AG08396 (cell line): Measurements from ENCODE around the gene TCN1.
"Not testable (repeated sequence)": the region's sequence is repeated elsewhere in the genome, so short reads cannot be mapped to it uniquely, and the experiment has no call there.

Experiments
- DNase-seq: peaks from one replicate; pipeline ENCODE4 v3.0.0; 2012; ENCODE audit warnings: low spot score, mixed read lengths

The TCN1 gene

GRCh38 chr11:59857439-59858434 lies 8.6 kb downstream of the TCN1 start:
- DNase-seq, result no peak

DNA sequence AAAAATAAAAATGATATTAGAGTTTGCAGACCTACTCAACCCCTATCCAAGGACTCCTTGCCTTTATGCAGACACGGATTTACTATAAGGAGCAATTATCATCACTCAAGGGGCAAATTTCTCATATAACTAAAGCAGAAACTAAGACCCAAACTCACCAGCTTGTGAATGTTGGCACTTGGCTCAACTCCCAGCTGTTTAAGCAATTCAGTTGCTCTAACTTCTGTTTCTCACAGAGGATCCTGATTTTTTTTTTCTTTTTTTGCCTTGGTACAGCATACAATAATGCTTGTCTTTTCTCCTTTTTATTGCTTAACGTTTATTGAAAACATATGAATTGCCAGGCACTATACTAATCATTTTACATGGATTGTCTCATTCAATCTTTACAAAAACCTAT lies 11.4 kb downstream of the TCN1 start:
- DNase-seq, result no peak

DNA sequence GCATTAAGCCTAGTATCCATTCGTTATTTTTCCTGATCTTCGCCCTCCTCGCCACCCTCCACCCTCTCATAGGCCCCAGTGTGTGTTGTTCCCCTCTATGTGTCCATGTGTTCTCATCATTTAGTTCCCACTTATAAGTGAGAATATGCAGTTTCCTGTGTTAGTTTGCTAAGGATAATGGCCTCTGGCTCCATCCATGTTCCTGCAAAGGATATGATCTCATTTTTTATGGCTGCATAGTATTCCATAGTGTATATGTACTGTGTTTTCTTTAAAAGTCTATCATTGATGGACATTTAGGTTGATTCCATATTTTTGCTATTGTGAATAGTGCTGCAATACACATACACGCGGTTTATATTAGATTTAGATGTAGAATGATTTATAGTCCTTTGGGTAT lies 14.9 kb downstream of the TCN1 start:
- not testable (repeated sequence) for DNase-seq

DNA sequence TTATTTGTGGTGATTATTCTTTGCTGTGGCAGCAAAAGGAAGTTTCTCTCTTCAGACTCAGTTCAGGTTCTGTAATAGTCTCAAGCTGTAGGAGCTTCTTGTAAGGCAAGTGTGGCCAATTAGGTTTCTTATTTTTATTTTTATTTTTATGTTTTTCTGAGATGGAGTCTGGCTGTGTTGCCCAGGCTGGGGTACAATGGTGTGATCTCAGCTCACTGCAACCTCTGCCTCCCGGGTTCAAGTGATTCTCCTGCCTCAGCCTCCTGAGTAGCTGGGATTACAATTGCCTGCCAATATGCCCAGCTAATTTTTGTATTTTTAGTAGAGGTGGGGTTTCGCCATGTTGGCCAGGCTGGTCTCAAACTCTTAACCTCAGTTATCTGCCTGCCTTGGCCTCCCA lies 16.7 kb downstream of the TCN1 start:
- DNase-seq, result not testable (repeated sequence)

DNA sequence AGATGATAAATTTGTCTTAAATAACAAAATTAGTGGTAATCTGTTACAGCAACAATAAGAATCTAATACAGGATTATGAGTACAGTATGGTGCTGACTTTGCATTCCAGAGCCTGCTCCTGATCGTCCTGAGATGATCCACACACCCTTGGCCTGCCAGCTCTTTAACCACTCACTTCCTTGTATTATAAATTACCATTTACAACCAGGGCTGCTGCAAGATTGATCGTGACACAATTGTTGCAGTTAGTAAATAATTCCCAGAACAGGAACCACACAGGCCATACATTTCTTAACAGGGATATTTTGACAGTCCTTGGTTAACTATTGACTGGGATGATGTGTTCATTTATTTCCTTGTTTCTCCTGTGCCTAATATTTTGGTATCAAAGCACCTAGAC lies 17.2 kb downstream of the TCN1 start:
- DNase-seq, result no peak

DNA sequence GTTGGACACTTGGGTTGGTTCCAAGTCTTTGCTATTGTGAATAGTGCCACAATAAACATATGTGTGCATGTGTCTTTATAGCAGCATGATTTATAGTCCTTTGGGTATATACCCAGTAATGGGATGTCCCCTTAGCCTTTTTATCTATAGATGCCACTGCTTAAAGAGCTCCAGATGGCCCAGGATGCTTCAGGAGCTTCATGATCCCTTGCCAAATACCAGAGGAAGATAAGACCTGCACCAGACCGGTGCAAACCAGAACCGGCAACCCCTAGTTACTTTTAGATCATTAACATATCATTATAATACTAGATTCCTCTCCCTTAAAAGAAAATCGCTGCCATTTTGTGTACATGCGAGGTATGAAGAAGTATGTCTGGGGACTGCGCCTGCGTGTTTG lies 17.8 kb downstream of the TCN1 start:
- DNase-seq, result not testable (repeated sequence)

GRCh38 chr11:59847626-59848025 lies 18.7 kb downstream of the TCN1 start:
- no peak for DNase-seq

GRCh38 chr11:59846556-59846955 lies 19.7 kb downstream of the TCN1 start:
- no peak for DNase-seq

GRCh38 chr11:59845399-59845798 lies 20.9 kb downstream of the TCN1 start, which contains the start of gene CBLIF:
CBLIF (minus strand) TSS chr11:59845499; CDS start chr11:59845453, 46 bp downstream.
- DNase-seq, result no peak

- DNase-seq, result no peak
Observed at GRCh38 chr11:59842316-59842715, 24.0 kb downstream of the TCN1 start.

GRCh38 chr11:59841514-59841913 lies 24.8 kb downstream of the TCN1 start:
- no peak for DNase-seq

- DNase-seq, result no peak
Observed at GRCh38 chr11:59839615-59840014, 26.7 kb downstream of the TCN1 start.

GRCh38 chr11:59833602-59834001 lies 32.7 kb downstream of the TCN1 start:
- DNase-seq, result no peak

DNA sequence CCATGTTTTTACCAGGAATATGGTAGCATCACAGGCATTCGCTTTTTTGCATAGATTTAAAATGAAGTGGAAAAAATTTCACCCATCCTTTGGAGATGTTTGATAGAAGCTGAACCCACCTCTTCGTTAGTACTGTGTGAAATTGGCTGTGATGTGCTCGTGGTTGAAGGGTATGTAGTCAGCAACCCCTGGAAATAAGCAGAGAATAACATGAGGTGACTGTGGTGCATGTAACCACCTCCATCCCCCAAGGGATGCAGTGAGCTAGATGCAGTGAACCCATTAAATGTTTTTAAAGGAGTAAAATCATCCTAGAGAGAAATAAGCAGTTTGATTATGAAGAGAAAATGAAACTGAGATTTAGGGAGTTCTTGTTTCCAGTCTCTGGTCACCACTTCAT lies 36.9 kb downstream of the TCN1 start:
- no peak for DNase-seq

DNA sequence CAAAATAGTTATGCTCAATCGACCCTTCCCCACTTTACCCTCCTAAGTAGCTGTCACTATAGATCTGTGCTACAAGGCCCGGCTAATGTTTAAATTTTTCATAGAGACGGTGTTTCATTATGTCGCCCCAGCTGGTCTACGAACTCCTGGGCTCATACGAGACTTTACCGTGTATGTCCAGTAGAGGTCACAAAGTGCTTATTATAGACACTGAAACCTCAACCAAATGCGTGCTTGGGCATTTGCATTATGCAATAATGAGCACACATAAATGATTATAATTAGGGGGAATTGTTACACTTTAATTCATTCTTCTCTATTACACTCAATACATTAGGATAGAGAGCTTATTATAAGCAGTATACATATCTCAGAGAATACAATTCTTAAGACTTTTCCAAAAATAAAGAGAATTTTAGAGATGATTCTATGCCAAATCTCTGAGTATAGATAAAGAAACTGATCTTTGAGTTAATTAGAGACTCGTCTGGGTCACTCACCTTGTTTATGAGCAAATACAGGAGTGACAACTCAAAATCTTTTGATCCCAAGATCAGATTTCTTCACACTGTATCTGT lies 43.2 kb downstream of the TCN1 start:
- peak; percentile 47 for DNase-seq

GRCh38 chr11:59818572-59818971 lies 47.7 kb downstream of the TCN1 start:
- no peak for DNase-seq

GRCh38 chr11:59816434-59816833 lies 49.9 kb downstream of the TCN1 start:
- DNase-seq, result not testable (repeated sequence)

DNA sequence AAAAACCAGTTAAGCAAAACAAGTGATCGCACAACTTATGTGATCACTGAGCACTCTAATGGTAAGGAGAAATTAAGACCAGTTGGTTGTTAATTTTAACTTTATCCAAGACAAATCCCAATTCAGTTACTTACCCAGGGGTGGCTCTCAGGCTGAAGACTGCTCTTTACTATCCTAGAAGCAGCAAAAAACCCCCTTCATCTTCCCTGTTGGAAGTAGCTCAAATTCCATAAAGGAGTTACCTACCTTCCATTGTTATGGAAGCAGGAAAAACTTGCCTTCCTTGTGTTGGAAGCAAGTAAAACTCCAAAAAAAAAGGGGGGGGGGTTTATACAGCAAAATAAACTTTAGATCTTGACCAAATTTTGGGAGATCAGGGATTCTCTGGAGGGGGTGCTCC lies 50.5 kb downstream of the TCN1 start:
- DNase-seq, result no peak

- DNase-seq, result no peak
Observed at GRCh38 chr11:59814021-59814420, 52.3 kb downstream of the TCN1 start.

DNA sequence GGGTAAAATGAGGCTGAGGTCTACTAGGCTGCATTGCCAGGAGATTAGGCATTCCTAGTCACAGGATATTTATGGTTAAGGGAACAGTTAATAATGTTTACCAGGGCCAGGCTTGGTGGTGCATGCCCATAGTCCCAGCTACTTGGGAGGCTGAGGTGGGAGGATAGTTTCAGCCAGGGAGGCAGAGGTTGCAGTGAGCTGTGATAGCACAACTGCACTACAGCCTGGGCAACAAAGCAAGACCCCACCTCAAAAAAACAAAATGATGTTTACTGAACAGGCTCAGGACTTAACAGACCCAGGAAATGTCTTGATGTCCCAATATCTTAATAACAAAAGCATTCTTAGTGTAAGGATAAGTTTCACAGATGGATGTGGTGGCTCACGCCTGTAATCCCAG lies 52.9 kb downstream of the TCN1 start:
- DNase-seq, result no peak

GRCh38 chr11:59812220-59812619 lies 54.1 kb downstream of the TCN1 start:
- DNase-seq, result no peak

GRCh38 chr11:59810911-59811259 lies 55.4 kb downstream of the TCN1 start:
- DNase-seq, result no peak

DNA sequence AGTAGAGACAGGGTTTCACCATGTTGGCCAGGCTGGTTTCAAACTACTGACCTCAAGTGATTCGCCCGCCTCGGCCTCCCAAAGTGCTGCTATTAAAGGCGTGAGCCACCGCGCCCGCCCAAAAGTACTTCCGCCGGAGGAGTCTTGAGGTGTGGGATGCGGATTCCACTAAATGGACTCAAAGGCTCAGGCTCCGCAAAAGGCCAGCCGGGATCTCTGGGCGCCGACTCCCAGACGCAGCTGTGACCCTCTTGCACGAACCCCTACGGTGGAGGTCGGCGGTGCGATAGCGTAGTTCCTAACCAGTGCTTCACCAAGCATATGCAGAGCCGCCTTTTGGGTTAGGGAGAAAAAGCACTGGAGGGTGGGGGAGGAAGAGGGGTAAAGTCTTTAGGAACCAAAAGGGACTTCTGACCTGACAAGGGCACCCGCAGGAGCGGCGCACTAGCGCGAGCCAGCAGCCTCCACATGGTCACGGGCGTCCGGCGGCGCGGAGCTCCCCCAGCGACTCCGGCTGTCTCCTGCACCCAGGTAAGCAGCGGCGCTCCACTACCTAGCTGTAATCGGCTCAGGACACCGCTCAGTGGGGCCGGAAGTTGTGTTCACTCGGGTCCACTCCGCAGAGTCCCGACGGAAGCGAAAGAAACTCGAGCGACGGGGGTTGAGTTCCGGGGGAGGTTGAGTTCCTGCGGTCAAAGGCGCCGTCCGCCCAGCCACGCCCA lies 55.9 kb downstream of the TCN1 start, which contains the start of gene MRPL16:
MRPL16 (minus strand) TSS at position 590 of the 722 bp plus-strand sequence; CDS start at position 470, 120 bp downstream.
- DNase-seq, result peak; percentile 89
